HepG2 (cell line): ENCODE measurements around the gene CATSPERD. TPM values are rescaled to one million over a fixed set of nuclear protein-coding genes. Genes with fewer than 3 reads are reported as not detected.
A peak's percentile ranks its signal among the peaks of the same experiment; 100 is the strongest.

Experiments used
- AKAP8 ChIP-seq: sonication (generic); formaldehyde crosslinking; IDR thresholded peaks from 2 replicates; pipeline ENCODE4 v1.5.1; 2020; ENCODE audit warnings: mild to moderate bottlenecking, missing genetic modification reagents
- HHEX ChIP-seq: IDR thresholded peaks from 2 replicates; pipeline ENCODE4 v1.6.1; 2016; ENCODE audit warnings: control low read depth
- HNF4A ChIP-seq: sonication (generic); formaldehyde crosslinking; IDR thresholded peaks from 2 replicates; pipeline ENCODE4 v1.4.0; 2020; ENCODE audit warnings: missing genetic modification reagents
- KLF11 ChIP-seq: IDR thresholded peaks from 2 replicates; pipeline ENCODE4 v1.6.1; 2016; ENCODE audit warnings: missing compliant biosample characterization
- KMT2A ChIP-seq: sonication (generic); formaldehyde crosslinking; IDR thresholded peaks from 2 replicates; pipeline ENCODE4 v1.4.0; 2020; ENCODE audit warnings: missing genetic modification reagents
- PCBP1 ChIP-seq: fragments of 200-400 bp; formaldehyde crosslinking; IDR thresholded peaks from 2 replicates; pipeline ENCODE4 v1.6.1; 2017; ENCODE audit warnings: mild to moderate bottlenecking, low read depth, low read length, borderline replicate concordance
- RCOR2 ChIP-seq: IDR thresholded peaks from 2 replicates; pipeline ENCODE4 v1.6.1; 2016; ENCODE audit warnings: missing biosample characterization, missing genetic modification reagents
- SIN3B ChIP-seq: fragments of 150-350 bp; IDR thresholded peaks from 2 replicates; pipeline ENCODE4 v1.6.1; 2014; ENCODE audit warnings: low read length
- ZNF18 ChIP-seq: sonication (generic); formaldehyde crosslinking; IDR thresholded peaks from 2 replicates; pipeline ENCODE4 v1.8.0; 2022; ENCODE audit warnings: mild to moderate bottlenecking, missing genetic modification reagents; ENCODE audit not compliant: insufficient replicate concordance
- ZNF619 ChIP-seq: sonication (generic); formaldehyde crosslinking; IDR thresholded peaks from 2 replicates; pipeline ENCODE4 v1.4.0; 2020; ENCODE audit warnings: mild to moderate bottlenecking, missing genetic modification reagents
- ZNF773 ChIP-seq: sonication (generic); formaldehyde crosslinking; IDR thresholded peaks from 2 replicates; pipeline ENCODE4 v1.4.0; 2020; ENCODE audit warnings: missing genetic modification reagents, borderline replicate concordance
- polyA plus RNA-seq, 8 experiments: library from polyadenylated mRNA; depleted of rRNA in 3 of 8; stranded (reverse) in 7 of 8; unstranded in 1 of 8; fragments of >200 nt; fragmentation: Illumina TruSeq in 4 of 8; extraction: Trizol in 4 of 8; gene quantifications; 2 replicates each; pipeline versions ENCODE4 v1.2.1 to v1.2.3, GENCODE V29; 2011 to 2016; ENCODE audit warnings: low read depth in 4 of 8, missing spikeins in 1 of 8, mixed read lengths in 1 of 8; ENCODE audit not compliant: insufficient read depth in 1 of 8
- total RNA-seq, 5 experiments: library from RNA; depleted of rRNA; stranded (reverse); fragments of >200 nt; fragmentation: Illumina TruSeq; extraction: Trizol; gene quantifications; 2 replicates each; pipeline ENCODE4 v1.2.3, GENCODE V29; 2016; ENCODE audit warnings: low read depth in 1 of 5
- TF ChIP-seq, protein P1 (sequence below): sonication (generic); formaldehyde crosslinking; IDR thresholded peaks from 2 replicates; pipeline ENCODE4 v1.5.0; 2020; ENCODE audit warnings: mild to moderate bottlenecking, missing genetic modification reagents
- TF ChIP-seq, protein P2 (sequence below): sonication (generic); formaldehyde crosslinking; IDR thresholded peaks from 2 replicates; pipeline ENCODE4 v1.4.0; 2020; ENCODE audit warnings: mild to moderate bottlenecking, missing genetic modification reagents
- TF ChIP-seq, protein P3 (sequence below): sonication (generic); formaldehyde crosslinking; IDR thresholded peaks from 2 replicates; pipeline ENCODE4 v1.8.1; 2023; ENCODE audit warnings: missing genetic modification reagents, inconsistent platforms, borderline replicate concordance

Gene CATSPERD
- total and polyA plus RNA-seq, 2 of the 13 experiments (the other 11 are each of a cell fraction or from before 2014, with no cell fraction given): 0.04 TPM; not detected in 1

DNA sequence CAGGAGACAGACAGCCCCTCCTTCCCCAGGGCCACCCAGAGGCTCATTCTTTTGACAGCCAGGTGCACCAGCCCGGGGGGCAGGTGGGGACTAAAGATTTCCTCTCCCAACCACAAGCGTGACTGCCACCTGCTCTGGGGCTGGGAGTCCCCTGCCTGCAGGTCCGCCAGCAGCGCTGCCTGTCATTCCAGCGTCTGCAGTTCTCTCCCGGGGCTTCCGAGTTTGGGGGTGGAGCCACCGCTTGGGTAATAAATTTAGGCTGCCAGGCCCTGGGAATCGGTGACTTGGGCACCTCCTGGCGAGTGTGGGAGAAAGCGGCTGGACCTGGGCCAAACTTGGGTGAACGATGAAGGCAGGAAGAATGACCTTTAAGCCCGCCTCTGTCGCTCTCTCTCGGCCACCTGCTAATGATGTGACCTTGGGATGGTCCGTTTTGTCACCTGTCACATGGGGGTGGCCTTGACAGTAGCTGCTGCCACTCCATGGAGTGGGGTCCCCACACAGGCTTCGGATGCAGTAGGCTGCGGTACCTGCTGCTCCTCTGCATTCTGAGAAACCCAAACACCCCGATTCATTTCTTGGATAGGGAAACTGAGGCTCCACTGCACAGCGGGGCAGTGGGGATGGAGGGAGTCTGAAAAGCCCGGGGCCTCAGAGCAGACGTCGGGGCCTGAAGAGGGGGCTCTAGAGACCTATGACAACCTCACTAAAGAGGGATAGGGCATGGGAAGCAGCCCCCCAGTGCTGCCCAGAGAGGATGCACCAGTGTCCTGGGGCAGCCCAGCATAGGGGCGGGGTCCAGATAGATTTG lies 106.3 kb downstream of the CATSPERD start (continued):
- TF ChIP-seq, protein P1, sequence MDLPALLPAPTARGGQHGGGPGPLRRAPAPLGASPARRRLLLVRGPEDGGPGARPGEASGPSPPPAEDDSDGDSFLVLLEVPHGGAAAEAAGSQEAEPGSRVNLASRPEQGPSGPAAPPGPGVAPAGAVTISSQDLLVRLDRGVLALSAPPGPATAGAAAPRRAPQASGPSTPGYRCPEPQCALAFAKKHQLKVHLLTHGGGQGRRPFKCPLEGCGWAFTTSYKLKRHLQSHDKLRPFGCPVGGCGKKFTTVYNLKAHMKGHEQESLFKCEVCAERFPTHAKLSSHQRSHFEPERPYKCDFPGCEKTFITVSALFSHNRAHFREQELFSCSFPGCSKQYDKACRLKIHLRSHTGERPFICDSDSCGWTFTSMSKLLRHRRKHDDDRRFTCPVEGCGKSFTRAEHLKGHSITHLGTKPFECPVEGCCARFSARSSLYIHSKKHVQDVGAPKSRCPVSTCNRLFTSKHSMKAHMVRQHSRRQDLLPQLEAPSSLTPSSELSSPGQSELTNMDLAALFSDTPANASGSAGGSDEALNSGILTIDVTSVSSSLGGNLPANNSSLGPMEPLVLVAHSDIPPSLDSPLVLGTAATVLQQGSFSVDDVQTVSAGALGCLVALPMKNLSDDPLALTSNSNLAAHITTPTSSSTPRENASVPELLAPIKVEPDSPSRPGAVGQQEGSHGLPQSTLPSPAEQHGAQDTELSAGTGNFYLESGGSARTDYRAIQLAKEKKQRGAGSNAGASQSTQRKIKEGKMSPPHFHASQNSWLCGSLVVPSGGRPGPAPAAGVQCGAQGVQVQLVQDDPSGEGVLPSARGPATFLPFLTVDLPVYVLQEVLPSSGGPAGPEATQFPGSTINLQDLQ: peak; percentile 12; the same call in 1 of the 2 replicates
- TF ChIP-seq ZNF18 (CRISPR knock-in tag) (no peak), HNF4A (CRISPR knock-in tag) (peak; percentile 89), HHEX (CRISPR knock-in tag) (peak; percentile 15; the same call in 1 of the 2 replicates), PCBP1 (0 out of 2 replicates have a peak, but pooled peaks have one; percentile 18), KMT2A (CRISPR knock-in tag) (no peak), SIN3B (no peak), ZNF773 (no peak), RCOR2 (CRISPR knock-in tag) (0 out of 2 replicates have a peak, but pooled peaks have one; percentile 48), ZNF619 (CRISPR knock-in tag) (0 out of 2 replicates have a peak, but pooled peaks have one; percentile 23), AKAP8 (peak; percentile 86; the same call in 1 of the 2 replicates), KLF11 (CRISPR knock-in tag) (peak; percentile 78; the same call in 1 of the 2 replicates)
- TF ChIP-seq, protein P2, sequence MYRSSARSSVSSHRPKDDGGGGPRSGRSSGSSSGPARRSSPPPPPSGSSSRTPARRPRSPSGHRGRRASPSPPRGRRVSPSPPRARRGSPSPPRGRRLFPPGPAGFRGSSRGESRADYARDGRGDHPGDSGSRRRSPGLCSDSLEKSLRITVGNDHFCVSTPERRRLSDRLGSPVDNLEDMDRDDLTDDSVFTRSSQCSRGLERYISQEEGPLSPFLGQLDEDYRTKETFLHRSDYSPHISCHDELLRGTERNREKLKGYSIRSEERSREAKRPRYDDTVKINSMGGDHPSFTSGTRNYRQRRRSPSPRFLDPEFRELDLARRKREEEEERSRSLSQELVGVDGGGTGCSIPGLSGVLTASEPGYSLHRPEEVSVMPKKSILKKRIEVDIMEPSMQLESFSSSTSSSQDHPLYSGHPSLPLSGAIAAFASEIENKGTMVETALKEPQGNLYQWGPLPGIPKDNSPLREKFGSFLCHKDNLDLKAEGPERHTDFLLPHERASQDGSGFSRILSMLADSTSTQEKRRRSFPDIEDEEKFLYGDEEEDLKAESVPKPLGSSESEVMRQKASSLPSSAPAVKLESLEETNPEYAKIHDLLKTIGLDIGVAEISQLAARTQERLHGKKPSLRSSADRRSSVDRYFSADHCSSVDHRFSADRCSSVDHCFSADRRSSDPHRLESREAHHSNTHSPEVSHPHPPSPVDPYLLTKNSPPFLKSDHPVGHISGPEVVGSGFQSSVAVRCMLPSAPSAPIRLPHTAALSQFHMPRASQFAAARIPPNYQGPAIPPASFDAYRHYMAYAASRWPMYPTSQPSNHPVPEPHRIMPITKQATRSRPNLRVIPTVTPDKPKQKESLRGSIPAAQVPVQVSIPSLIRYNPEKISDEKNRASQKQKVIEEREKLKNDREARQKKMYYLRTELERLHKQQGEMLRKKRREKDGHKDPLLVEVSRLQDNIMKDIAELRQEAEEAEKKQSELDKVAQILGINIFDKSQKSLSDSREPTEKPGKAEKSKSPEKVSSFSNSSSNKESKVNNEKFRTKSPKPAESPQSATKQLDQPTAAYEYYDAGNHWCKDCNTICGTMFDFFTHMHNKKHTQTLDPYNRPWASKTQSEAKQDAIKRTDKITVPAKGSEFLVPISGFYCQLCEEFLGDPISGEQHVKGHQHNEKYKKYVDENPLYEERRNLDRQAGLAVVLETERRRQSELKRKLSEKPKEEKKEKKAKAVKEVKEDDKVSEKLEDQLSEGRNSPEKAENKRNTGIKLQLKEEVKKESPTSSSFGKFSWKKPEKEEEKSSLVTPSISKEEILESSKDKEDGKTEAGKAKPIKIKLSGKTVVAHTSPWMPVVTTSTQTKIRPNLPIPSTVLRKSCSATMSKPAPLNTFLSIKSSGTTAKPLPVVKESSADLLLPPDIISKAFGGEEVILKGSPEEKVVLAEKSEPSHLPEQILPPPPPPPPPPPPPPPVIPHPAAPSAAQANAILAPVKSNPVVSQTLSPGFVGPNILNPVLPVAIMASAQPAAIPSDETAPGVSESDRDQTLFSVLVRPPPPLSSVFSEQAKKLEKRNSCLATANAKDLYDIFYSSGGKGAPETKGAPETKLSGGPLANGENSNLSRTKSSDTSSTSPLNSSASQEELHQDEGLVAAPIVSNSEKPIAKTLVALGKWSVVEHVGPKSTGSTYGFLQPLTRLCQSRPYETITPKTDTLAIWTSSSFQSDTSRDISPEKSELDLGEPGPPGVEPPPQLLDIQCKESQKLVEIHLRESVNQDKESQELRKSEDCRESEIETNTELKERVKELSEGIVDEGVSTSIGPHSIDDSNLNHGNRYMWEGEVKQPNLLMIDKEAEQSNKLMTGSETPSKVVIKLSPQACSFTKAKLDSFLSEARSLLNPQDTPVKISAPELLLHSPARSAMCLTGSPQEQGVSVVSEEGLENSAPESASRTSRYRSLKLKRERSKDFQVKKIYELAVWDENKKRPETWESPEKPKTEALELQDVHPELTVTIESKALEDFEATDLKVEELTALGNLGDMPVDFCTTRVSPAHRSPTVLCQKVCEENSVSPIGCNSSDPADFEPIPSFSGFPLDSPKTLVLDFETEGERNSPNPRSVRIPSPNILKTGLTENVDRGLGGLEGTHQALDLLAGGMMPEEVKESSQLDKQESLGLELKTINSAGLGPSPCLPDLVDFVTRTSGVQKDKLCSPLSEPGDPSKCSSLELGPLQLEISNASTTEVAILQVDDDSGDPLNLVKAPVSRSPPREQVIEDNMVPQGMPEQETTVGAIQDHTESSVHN (CRISPR knock-in tag): 0 out of 2 replicates have a peak, but pooled peaks have one; percentile 16
- TF ChIP-seq, protein P3, sequence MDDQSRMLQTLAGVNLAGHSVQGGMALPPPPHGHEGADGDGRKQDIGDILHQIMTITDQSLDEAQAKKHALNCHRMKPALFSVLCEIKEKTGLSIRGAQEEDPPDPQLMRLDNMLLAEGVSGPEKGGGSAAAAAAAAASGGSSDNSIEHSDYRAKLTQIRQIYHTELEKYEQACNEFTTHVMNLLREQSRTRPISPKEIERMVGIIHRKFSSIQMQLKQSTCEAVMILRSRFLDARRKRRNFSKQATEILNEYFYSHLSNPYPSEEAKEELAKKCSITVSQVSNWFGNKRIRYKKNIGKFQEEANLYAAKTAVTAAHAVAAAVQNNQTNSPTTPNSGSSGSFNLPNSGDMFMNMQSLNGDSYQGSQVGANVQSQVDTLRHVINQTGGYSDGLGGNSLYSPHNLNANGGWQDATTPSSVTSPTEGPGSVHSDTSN (CRISPR knock-in tag): no peak
